DMS114 treated with DMSO at 0.1 percent for 48 hours (cell line): ENCODE results near the gene DAPL1.
A peak's percentile ranks its signal among the peaks of the same experiment; 100 is the strongest.

ENCODE experiments used
- DNase-seq: peaks from one replicate; lab custom pipeline; 2025; ENCODE audit not compliant: unreplicated experiment; lab: John Stamatoyannopoulos, UW

Gene DAPL1, protein sequence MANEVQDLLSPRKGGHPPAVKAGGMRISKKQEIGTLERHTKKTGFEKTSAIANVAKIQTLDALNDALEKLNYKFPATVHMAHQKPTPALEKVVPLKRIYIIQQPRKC

DNA sequence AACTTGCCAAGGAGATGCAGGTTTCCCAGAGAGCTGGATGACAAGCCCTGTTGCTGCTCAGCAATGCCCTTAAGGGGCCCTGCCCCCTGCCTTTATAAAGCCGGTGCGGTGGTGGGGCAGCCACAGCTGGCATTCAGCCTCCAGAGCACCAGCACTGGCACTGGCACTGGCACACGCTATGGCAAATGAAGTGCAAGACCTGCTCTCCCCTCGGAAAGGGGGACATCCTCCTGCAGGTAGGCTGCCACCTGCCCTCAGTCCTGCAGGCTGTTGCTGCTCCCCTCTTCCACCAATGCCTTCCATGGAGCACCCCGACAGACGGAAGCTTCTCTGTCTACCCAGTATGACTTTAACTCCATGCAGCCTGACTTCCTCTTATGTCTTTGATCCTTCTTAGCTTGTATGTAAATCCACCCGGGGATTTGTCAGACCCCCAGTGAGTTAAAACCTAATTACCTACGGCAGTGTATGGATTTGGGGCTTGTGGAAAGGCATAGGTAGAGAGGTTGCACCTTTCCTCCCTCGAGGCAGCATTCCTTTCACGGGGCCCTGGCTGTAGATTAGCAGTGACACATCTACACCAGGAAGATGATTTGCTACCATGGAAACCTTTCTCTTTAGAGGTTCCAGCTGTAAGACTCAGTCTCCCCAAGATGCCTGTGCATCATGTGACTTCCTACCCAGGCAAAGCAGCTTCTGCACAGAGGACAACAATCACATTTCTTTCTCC lies at the start of gene DAPL1:
Gene DAPL1 (plus strand): TSS at position 123 of the 730 bp plus-strand sequence. CDS start 56 bp downstream, at position 179.
- DNase-seq = no peak

DNA sequence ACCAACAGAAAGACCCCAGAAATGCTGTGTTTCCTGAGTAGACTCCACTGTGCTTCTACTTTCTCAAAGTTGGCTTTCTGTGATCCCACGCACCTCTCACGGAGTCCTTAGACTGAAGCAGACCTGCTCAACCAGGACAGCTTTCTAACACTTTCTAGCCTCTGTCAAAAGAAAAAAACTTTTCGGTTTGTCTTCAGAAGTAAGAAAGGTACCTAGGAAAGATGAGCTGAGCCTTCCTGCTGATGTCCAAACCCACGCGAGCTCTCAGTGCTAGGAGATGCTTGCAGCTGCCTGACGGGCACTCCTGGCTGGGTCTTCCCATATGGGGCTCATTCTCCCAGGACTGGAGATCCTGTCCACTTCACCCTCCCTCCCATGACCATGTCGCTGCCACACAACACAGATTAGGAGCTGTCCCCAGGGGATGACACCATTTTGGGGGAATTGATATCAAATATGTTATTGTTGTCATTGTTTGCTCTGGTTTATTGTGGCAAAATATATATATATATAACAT lies 49.2 kb upstream of the DAPL1 start:
- DNase-seq = no peak

DNA sequence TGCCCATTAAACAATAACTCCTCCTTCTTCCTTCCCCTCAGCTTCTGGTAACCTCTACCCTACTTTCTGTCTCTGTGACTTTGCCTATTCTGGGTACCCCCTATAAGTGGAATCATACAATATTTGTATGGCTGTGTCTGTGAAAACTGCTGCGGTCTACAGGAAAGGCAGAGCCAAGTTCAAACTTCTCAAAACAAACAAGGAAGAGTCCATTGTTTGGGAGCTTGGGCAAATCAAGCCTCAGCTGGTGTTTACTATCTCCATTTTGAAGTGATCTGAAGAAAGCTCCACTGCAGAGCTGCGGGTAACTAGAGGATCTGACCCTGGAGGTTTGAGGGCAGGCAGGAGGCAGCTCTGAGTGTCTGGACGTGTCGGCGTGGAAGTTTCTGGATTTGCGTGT lies 48.6 kb upstream of the DAPL1 start:
- DNase-seq = no peak

DNA sequence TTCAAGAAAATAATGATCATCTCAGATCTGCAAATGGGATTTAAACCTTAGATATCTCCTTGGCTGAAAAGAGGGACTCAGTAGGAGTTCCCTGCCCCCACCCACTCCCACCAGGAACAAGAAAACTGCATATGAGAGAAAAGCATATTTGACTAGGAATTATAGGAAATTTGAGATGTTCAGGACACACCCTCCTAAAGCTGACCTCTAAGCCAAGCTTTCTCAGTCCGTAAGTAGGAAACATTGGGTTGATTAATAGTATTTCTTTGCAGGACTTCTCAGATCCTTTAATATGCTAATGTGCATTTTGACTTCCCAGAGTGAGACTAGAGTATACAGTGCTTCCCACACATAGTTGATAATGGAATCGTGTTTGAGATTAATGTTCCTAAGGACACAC lies 47.8 kb upstream of the DAPL1 start:
- DNase-seq = no peak

DNA sequence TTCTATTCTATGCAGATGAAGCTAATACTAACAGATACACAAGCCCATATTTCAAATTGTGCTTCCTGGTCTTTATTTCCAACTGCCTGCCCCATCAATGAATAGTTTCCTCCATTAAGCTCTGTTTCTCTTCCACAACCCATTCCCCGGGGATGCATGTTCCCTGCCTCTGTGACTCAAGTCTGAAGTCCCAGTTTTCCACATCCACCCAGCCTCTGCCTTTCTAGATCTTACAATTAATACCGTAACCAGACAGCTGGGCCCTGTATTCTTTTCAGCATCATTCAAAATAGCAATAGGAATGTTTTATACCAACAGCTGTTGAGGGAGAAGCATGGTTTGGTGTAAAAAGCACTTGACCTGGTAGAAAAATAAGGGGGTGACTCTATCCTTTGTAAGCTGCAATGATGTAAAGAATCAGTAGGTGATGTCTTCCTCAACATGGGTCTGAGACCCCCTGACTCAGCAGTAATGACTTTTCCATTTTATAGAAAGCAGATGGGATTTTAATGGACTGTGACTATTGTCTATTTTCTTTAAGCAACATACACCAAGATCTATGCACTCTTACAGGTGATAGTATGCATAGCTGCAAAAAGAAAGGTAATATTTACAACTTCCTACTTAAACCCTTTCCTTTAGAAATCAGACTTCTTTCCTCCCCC lies 46.1 kb upstream of the DAPL1 start:
- no peak for DNase-seq

DNA sequence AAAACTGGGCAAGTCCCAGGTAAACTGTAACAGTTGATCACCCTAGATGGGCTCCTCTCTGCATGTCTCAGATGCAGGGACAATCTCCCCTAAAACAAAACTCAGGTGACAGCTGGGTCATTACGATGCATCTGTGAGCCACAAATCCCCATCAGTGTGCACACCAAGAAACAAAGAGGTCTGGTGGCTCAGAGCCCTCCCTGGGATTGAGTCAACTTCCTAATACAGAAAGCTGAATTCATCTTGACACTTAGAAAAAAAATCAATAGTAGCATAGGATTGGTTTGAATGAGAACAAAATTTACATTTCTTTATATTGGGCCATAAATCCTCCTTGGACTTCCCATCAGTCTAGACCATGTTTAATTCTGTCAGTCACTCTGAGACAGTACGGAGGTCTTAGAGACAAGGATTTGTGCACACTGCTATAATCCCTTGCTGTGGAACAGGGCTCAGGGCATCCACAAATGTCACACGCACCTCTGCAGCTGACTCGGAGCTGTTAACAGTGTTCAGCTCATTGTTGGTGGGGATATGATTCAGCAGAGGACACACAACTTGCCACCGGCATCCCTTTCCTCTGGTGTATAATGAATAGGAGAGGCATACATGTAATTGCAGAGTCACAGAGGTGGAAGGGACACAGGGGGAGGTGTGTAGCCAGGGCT lies 44.5 kb upstream of the DAPL1 start:
- no peak for DNase-seq

DNA sequence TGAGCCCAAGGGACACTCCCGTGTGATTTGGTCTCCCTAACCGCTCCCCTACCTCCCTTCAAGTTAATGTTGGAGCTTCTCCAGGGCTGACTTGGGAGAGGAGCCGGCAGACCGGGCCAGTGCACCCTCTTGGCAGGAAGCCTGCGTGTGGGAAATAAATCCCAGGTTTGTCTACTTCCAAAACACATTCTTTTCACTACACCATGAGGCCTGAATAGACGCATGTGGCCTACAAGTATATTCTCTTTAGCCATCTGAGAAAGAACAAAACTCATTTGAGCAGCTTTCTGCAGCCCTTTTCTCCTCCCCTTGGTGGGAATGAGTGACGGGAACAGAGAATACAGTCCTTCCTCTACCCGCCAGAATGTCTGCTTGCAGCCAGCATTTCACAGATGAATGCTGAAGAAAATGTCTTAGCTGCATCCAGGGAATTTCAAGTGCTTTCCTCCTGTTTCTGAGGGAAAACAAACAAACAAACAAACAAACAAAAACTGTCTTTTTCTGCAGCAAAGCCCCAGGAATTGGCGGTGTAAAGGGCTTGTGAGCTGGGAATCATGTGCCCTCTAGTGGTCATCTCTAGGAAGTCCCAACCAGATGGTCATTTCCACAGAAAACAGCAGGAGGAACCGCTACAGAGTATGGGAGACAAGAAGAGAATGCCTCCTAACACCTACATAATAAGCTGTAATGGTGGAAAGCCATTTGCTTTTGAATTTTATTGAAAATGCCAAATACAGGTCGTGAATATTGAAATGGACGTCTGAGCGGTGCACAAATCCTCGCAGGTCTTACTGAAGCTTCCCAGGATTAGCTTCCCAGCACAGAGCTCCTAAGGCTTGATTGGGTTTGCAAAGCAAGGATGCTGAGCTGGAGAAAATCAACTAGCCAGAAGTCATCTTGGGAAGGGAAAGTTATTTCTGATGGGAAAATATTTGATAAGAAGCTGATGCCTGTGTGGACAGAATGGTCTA lies 41.2 kb upstream of the DAPL1 start:
- DNase-seq = peak; percentile 46

DNA sequence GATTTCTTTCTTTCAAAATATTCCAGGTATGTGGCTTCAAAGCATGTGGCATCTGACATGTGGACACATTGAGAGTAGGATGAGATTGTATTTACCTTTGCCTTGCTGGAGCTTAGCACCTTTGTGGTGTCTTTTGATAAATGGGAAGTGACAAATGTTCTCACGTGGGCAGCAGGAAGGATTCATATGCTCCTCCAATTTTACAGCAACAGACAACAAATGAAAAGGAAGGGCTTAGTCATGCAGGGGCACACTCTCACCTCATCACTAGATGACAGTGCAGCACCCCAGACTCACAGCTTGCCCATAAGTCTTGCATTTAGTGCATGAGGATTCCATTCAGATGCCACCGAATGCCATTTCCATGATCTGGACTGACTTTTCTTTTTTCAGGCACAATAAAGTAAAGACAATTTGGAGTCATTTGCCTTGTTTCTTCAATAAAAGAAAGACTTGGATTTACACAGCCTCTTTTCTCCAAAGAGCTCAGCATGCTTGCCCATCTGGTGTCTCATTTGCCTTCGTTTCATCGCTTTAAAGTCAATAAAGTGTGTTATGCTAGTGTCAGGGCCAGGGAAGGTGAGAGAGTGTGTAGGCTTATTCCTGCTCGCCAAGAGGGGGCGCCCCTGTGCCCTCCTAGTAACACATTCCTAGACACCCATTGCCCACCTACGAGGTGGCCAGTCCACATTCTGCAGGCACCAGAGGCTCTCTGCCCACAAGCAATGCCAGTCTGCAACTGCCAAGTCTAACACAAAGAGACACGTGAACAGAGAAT lies 39.6 kb upstream of the DAPL1 start:
- DNase-seq = no peak

DNA sequence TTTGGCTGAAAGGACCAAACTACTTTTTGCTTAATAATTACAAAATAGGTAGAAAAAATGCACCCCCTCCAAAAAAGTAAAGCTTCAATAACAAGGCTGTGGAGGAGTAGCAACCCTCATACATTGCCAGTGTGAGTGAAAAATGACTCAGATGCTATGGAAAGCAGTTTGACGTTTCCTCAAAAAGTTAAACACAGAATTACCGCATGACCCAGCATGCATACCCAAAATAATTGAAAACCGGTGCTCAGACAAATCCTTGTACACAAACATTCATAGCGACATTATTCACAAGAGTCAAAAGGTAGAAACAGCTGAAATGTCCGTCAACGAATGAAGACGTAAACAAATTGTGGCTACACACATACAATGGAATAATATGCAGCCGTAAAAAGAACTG lies 38.8 kb upstream of the DAPL1 start:
- DNase-seq = no peak

DNA sequence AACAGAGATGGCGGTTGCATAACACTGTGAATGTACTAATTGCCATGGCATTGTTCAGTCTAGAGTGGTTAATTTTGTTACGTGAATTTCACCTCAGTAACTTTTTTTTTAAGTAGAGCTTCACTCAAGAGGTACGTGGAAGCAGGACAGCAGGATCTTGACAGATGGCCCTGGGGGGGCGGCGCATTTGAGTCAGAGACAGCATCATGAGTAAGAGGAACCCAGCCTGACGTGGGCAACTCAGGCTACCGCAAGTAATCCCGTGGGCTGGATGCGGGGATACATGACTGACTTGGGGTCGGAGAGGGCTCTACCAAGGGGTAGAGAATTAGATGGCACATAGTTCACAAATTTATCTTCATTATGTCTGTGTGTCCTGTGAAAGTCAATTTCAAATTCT lies 38.1 kb upstream of the DAPL1 start:
- no peak for DNase-seq

DNA sequence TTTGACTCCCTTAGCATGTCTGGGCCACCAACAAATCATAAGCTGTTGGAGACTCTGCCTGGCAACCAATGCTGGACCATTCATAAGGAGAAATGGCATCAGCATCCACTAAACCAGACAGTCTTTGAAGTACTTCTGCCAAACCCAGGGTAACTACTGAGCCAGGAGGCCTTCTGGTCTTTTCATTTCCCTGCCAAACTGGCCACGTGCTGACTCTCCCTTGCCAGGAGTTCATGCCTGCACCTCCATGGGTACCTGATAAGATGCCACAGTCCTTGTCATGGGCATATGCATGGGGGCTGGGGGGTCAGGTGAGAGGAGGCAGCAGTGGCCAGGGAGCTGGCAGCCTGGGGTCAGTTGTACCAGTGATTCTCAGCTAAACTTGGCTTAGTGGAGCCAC lies 34.2 kb upstream of the DAPL1 start:
- no peak for DNase-seq

DNA sequence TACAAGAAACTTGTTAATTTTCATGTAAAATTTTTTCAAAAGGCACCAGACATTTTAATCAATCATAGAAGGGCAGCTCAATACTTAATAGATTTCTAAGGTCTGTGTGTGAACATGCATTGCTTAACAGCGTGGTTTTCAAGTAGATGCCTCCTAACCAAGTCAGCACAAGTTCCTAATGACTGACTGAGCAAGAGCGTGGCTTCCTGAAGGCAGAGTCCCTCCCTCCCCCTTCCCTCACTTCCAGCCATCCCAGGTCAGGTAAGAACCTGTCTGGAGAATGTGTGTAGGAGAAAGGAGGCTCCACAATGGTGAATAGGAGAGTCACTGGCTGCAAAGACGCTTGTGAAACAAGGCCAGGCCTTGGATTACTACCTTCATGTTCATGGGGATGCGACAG lies 33.5 kb upstream of the DAPL1 start:
- DNase-seq = no peak

DNA sequence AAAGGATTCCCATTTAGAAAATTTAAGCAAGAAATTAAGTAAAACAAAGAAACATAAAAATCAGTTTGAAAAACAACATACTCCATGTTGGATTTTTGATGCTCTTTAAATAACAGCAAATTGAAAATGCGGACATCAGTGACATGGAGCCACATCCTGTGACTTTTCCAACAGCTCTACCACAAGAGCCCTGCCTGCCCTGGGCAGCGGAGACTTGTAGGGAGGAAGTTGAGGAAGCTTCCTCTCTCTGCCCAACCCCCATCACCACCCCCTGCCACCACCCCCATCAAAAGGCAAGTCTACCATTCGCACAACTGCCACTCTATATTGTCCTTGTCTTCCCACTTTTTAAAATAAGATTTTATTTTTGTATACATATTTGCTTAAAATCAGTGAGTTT lies 32.8 kb upstream of the DAPL1 start:
- no peak for DNase-seq

DNA sequence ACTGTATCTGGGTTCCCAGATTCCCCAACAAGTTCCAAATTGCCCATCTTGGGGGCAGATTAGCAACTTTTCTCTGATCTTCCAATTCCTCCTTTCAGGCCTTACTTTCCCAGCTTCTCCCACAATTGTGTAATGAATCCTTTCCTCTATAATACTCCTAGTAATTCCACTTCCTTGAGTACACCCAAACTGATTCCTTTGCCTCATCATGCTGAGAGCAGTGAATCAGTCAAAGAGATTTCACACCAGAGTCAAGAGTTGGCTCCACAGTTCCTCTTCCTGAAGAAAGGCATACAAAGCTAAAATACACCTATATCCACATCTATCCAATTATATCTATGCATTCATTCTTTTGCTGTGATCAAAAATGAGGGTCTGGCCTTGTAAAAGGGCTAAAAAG lies 28.6 kb upstream of the DAPL1 start:
- no peak for DNase-seq

DNA sequence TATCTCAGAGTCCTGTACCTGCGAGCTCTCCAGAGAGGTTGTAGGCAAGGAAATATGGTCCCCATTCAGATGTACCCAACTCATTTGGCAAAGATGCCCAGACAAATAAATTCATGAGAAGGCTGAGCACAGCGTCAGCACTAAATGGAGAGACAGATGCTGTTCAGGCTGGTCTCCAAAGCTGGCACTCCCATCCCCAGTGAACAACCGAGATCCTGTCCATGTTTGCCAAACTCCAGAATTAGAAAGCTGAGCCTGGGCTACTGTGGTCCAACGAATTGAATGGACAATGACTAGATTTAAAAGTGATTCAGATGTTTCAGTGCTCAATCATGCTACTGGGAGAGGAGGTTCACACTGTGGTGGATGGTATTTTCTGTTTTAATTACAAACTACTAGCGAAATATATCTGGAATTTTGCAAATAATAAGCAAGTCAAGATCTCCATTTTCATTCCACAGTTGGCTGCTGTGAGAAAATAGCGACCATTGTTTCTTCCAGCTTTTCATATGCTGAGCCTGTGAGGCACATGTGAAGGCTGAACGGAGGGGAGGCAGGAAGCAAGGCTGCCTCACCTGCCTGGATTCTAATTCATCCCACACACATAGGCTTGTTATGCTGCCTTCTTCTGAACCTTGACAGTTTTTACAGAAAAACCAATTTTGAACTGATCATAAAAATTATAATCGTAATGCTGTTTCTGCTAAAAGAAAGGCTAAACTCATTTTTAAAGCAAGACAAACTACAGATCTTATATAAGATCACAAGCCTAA lies 22.6 kb upstream of the DAPL1 start:
- DNase-seq = no peak

DNA sequence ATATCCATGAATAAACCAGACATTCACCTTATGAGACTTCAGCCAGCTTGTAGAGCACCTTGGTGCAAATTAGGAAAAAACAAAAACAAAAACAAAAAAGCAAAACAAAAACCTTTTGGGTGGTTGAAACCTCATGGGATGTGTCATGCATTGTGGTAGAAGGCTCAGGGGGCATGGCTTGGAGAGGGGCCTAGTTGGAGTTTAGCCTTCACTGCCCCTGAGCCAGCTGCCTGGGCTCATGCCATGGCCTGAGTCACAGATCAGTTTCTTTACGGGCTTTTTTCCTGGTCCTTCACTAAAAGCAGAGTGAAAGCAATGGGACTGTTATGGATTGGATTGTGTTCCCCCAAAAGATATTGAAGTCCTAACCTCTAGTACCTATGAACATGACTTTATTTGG lies 22.0 kb upstream of the DAPL1 start:
- no peak for DNase-seq

DNA sequence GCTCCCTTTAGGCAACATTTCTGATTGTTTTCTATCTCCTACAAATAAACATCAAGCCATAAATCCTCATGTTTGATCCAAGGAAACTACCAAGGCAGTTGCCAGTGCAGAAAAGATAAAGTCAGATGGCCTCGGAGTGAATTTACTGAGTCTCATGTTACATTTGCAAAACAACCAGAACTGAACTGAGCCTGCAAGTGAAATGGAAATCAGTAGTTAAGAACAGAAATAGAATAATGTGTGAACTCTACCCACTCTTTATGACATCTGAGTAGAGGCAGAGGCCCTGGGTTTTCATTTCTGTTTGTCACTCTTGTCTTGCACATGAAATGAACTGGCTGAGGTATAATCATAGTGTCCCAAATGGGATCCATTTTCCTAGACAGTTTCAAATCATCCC lies 20.4 kb upstream of the DAPL1 start:
- DNase-seq = no peak

DNA sequence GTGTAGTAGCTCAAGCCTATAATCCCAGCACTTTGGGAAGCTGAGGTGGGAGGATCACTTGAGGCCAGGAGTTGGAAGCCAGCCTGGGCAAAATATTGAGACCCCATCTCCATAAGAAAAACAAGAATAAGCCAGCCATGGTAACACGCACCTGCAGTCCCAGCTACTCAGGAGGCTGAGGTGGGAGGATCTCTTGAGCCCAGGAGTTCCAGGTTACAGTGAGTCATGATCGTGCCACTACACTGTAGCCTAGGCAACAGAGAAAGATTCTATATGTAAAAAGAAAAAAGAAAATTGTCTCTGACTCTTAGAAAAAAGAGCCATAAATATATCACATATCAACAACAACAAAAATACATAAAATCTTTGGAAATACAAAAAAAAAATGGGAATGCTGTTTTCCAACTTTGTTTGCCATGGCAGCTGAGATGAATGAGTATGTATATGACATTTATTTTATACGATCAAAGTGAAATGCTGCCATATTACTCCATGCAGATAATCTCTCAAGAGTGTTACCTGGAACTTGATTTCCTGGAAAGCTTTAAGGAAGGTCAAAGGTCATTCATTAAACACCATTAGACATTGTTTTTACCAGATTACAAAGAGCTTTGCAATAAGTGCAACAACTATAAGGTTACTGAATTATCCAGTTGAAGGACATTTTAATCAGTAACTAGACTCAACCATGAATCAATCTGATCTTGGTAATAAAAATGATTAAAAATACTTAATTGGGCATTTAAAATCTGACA lies 19.7 kb upstream of the DAPL1 start:
- no peak for DNase-seq
